Dermis blood vessel endothelial cell (primary cell): ENCODE results near the gene HNRNPH2. TPM values are rescaled to one million over a fixed set of nuclear protein-coding genes. Genes with fewer than 3 reads are reported as not detected.

Source experiments
- DNase-seq: peaks from one replicate; pipeline ENCODE4 v3.0.0; 2010
- total RNA-seq: library from RNA; depleted of rRNA; stranded (reverse); fragments of >200 nt; gene quantifications from 2 replicates; pipeline ENCODE4 v1.2.3, GENCODE V29; 2014

Gene HNRNPH2
- total RNA-seq, result 90.0 and 99.7 TPM in 2 replicates

- DNase-seq, result peak; percentile 98
Observed at GRCh38 chrX:101407748-101408531, at the start of gene HNRNPH2, which contains the start of gene GLA. TSS of gene HNRNPH2 (plus strand) at chrX:101408222. CDS start at chrX:101411989, 3,767 bp downstream. TSS of gene GLA (minus strand) at chrX:101407925. CDS start at chrX:101407903, 22 bp downstream.

GRCh38 chrX:101359966-101360365 lies 48.1 kb upstream of the HNRNPH2 start:
- no peak for DNase-seq

- no peak for DNase-seq
Observed at GRCh38 chrX:101360390-101360789, 47.6 kb upstream of the HNRNPH2 start.

- DNase-seq, result no peak
Observed at GRCh38 chrX:101362116-101362515, 45.9 kb upstream of the HNRNPH2 start.

GRCh38 chrX:101362757-101363156 lies 45.3 kb upstream of the HNRNPH2 start:
- no peak for DNase-seq

- no peak for DNase-seq
Observed at GRCh38 chrX:101365301-101365795, 42.7 kb upstream of the HNRNPH2 start.

- DNase-seq, result no peak
Observed at GRCh38 chrX:101368800-101369199, 39.2 kb upstream of the HNRNPH2 start.

GRCh38 chrX:101369687-101370086 lies 38.3 kb upstream of the HNRNPH2 start:
- no peak for DNase-seq

- DNase-seq, result no peak
Observed at GRCh38 chrX:101370888-101371504, 37.0 kb upstream of the HNRNPH2 start.

- no peak for DNase-seq
Observed at GRCh38 chrX:101377547-101377946, 30.5 kb upstream of the HNRNPH2 start.

GRCh38 chrX:101383679-101384205 lies 24.3 kb upstream of the HNRNPH2 start:
- DNase-seq, result no peak

- no peak for DNase-seq
Observed at GRCh38 chrX:101385026-101385684, 22.9 kb upstream of the HNRNPH2 start.

- no peak for DNase-seq
Observed at GRCh38 chrX:101385795-101386541, 22.1 kb upstream of the HNRNPH2 start, which contains the start of gene BTK. TSS of gene BTK (minus strand) at chrX:101386191. CDS start at chrX:101375284, 10,907 bp downstream.

- DNase-seq, result no peak
Observed at GRCh38 chrX:101386542-101386885, 21.5 kb upstream of the HNRNPH2 start.

- DNase-seq, result no peak
Observed at GRCh38 chrX:101388604-101389003, 19.4 kb upstream of the HNRNPH2 start.

GRCh38 chrX:101390664-101391525 lies 17.1 kb upstream of the HNRNPH2 start, which contains the start of gene RPL36A:
TSS of gene RPL36A (plus strand) at chrX:101391011. CDS start at chrX:101391044, 33 bp downstream.
- peak; percentile 91 for DNase-seq

GRCh38 chrX:101391831-101392230 lies 16.2 kb upstream of the HNRNPH2 start:
- DNase-seq, result peak; percentile 4

GRCh38 chrX:101393530-101394305 lies 14.3 kb upstream of the HNRNPH2 start:
- no peak for DNase-seq

GRCh38 chrX:101394372-101394771 lies 13.7 kb upstream of the HNRNPH2 start:
- DNase-seq, result no peak

- no peak for DNase-seq
Observed at GRCh38 chrX:101395789-101396188, 12.2 kb upstream of the HNRNPH2 start.
